ENCODE results near the gene DYRK1A. TPM values are rescaled to one million over a fixed set of nuclear protein-coding genes. Genes with fewer than 3 reads are reported as not detected.
"Not testable (repeated sequence)": the region's sequence is repeated elsewhere in the genome, so short reads cannot be mapped to it uniquely, and the experiment has no call there.

The DYRK1A gene
- total RNA-seq, 1 experiment from 2014 or later = 49.3 TPM

DNA sequence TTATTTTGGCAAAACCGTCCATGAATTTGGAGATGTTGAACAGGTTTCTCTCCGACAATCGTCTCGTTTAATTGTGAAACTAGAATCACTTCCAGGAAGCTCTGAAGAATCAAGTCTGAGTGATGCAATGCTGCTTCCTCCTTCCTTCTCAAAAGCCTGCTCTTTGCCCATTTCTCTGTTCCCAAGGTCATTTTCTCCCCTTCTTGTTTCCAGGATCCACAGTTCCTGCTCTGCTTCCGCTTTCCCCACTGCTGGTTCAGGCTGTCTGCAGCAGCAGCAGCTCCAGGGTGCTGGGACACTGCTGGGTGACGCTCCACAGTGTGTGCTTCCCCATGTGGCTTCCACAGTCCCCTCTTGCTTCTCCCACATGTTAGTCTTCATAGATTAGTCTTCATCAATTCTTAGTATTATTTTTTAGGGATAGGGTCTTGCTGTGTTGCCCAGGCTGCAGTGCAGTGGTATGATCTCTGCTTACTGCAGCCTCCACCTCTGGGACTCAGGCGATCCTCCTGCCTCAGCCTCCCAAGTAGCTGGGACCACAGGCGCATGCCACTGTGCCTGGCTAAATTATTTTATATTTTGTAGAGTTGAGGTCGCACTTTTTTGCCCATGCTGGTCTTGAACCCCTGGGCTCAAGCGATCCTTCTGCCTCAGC is 156.2 kb downstream of the DYRK1A start:
- ChIA-PET CTCF (no interaction called here), POLR2A (no interaction called here), RAD21 (ENCODE audit: low non-redundant PET in 1 of 2, low total read pairs in 2 of 2, uncharacterized antibody in 2 of 2, unreplicated experiment in 2 of 2) (no interaction called here)
- Histone ChIP-seq H3K9me2 (ENCODE audit: insufficient read depth) (no peaks in the 10 kb centered on the region), H3K36me3 (ENCODE audit: control insufficient read depth in 1 of 2, insufficient read depth in 2 of 2, low read length in 2 of 2) (no peaks in the 10 kb centered on the region; a peak in 1 of 4 replicates), H3K79me2 (ENCODE audit: insufficient read depth, low read length) (no peaks in the 10 kb centered on the region), H4K20me1 (ENCODE audit: insufficient read depth) (no peaks in the 10 kb centered on the region), H3K9me3 (ENCODE audit: control insufficient read depth in 1 of 2, insufficient read depth in 1 of 2, low read depth in 1 of 2, low read length in 2 of 2) (no peaks in the 10 kb centered on the region), H3K27me3 (ENCODE audit: insufficient read depth, low read length) (no peaks in the 10 kb centered on the region), H3K4me2 (ENCODE audit: low read length) (no peak overlapping the region), H2AFZ (ENCODE audit: low read depth, low read length, poor library complexity, severe bottlenecking) (no peak overlapping the region), H3K27ac (ENCODE audit: low read depth, low read length) (no peak overlapping the region), H3K4me1 (ENCODE audit: control insufficient read depth in 1 of 2, insufficient read depth in 2 of 2, low read length in 2 of 2) (no peaks in the 10 kb centered on the region), H3K9ac (ENCODE audit: low read length) (no peak overlapping the region), H3K4me3 (replicated peaks in 1 of 2; ENCODE audit: low read depth in 1 of 2, low read length in 2 of 2) (no peak overlapping the region)
- intact Hi-C loops (cut with micrococcal nuclease) = no loop called here
- ATAC-seq (no peak), DNase-seq (ENCODE audit: low read depth, low spot score) (no peak)
- TF ChIP-seq, protein P1, sequence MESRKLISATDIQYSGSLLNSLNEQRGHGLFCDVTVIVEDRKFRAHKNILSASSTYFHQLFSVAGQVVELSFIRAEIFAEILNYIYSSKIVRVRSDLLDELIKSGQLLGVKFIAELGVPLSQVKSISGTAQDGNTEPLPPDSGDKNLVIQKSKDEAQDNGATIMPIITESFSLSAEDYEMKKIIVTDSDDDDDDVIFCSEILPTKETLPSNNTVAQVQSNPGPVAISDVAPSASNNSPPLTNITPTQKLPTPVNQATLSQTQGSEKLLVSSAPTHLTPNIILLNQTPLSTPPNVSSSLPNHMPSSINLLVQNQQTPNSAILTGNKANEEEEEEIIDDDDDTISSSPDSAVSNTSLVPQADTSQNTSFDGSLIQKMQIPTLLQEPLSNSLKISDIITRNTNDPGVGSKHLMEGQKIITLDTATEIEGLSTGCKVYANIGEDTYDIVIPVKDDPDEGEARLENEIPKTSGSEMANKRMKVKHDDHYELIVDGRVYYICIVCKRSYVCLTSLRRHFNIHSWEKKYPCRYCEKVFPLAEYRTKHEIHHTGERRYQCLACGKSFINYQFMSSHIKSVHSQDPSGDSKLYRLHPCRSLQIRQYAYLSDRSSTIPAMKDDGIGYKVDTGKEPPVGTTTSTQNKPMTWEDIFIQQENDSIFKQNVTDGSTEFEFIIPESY (IDR thresholded peaks at IDR 0.05; ENCODE audit: extremely low read depth, insufficient replicate concordance, low read length) = no peak
- TF ChIP-seq SIN3A (IDR thresholded peaks at IDR 0.05; ENCODE audit: low read depth) = no peak
- no peak for TF ChIP-seq POLR2AphosphoS5 (IDR thresholded peaks at IDR 0.05; ENCODE audit: low read depth, low read length)
- no peak for TF ChIP-seq ZNF274 (IDR thresholded peaks at IDR 0.05; ENCODE audit: low read depth, low read length)
- TF ChIP-seq TCF7L2 (IDR thresholded peaks at IDR 0.05; ENCODE audit: borderline replicate concordance, extremely low read depth, insufficient read depth, insufficient read length) = no peak
- no peak for TF ChIP-seq SRF (IDR thresholded peaks at IDR 0.05; ENCODE audit: low read depth)
- no peak for TF ChIP-seq EZH2 (IDR thresholded peaks at IDR 0.05)
- no peak for TF ChIP-seq ELF1 (IDR thresholded peaks at IDR 0.05; ENCODE audit: borderline replicate concordance, low read depth)
- TF ChIP-seq, protein P2, sequence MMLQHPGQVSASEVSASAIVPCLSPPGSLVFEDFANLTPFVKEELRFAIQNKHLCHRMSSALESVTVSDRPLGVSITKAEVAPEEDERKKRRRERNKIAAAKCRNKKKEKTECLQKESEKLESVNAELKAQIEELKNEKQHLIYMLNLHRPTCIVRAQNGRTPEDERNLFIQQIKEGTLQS (IDR thresholded peaks at IDR 0.05) = no peak
- TF ChIP-seq RAD21 (IDR thresholded peaks at IDR 0.05; ENCODE audit: low read depth) = no peak
- TF ChIP-seq, protein P3, sequence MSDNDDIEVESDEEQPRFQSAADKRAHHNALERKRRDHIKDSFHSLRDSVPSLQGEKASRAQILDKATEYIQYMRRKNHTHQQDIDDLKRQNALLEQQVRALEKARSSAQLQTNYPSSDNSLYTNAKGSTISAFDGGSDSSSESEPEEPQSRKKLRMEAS (IDR thresholded peaks at IDR 0.05) = no peak
- no peak for TF ChIP-seq JUND (IDR thresholded peaks at IDR 0.05)
- no peak for TF ChIP-seq EZH2phosphoT487 (IDR thresholded peaks at IDR 0.05; ENCODE audit: borderline replicate concordance)
- TF ChIP-seq EGR1 (IDR thresholded peaks at IDR 0.05; ENCODE audit: low read depth) = no peak
- TF ChIP-seq POLR2A (IDR thresholded peaks at IDR 0.05; ENCODE audit: borderline replicate concordance, extremely low read depth, insufficient read depth, insufficient read length) = no peak
- TF ChIP-seq SP1 (IDR thresholded peaks at IDR 0.05; ENCODE audit: low read depth) = no peak
- no peak for TF ChIP-seq CBX3 (IDR thresholded peaks at IDR 0.05; ENCODE audit: low read depth)
- no peak for TF ChIP-seq ZFX (IDR thresholded peaks at IDR 0.05)
- BruUV-seq (replicated peaks) = no TSS peak

DNA sequence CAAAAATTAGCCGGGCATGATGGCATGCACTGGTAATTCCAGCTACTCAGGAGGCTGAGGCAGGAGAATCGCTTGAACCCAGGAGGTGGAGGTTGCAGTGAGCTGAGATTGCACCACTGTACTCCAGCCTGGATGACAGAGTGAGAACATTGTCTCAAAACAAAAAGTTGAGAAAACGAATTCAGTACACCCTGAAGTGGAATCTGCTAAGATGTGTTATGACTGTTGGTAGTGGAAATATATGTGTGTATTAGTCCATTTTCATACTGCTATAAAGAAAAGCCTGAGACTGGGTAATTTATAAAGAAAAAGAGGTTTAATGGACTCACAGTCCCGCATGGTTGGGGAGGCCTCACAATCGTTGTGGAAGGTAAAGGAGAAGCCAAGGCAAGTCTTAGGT is 158.4 kb downstream of the DYRK1A start:
- H4K20me1 ChIP-seq (ENCODE audit: insufficient read depth); H3K4me2 ChIP-seq (ENCODE audit: low read length); H3K9ac ChIP-seq (ENCODE audit: low read length); ATAC-seq; H3K79me2 ChIP-seq (ENCODE audit: insufficient read depth, low read length); H3K27me3 ChIP-seq (ENCODE audit: insufficient read depth, low read length); H3K9me3 ChIP-seq (ENCODE audit: control insufficient read depth in 1 of 2, insufficient read depth in 1 of 2, low read depth in 1 of 2, low read length in 2 of 2); POLR2A ChIA-PET; BruUV-seq (replicated peaks); H3K36me3 ChIP-seq (ENCODE audit: control insufficient read depth in 1 of 2, insufficient read depth in 2 of 2, low read length in 2 of 2); CTCF ChIA-PET; H2AFZ ChIP-seq (ENCODE audit: low read depth, low read length, poor library complexity, severe bottlenecking); H3K4me1 ChIP-seq (ENCODE audit: control insufficient read depth in 1 of 2, insufficient read depth in 2 of 2, low read length in 2 of 2); H3K9me2 ChIP-seq (ENCODE audit: insufficient read depth); H3K27ac ChIP-seq (ENCODE audit: low read depth, low read length); intact Hi-C loops (cut with micrococcal nuclease); H3K4me3 ChIP-seq (replicated peaks in 1 of 2; ENCODE audit: low read depth in 1 of 2, low read length in 2 of 2); DNase-seq (ENCODE audit: low read depth, low spot score): not testable (repeated sequence)
- RAD21 ChIA-PET (ENCODE audit: low non-redundant PET in 1 of 2, low total read pairs in 2 of 2, uncharacterized antibody in 2 of 2, unreplicated experiment in 2 of 2) = interaction anchor here in 1 of 2 experiments (1.2 kb wide), 1 partner anchor 136 kb away, joined by 3 read pairs; no protein-coding TSS in a partner anchor
